Midbrain (tissue), 1 donor: Measurements from ENCODE around the gene AGBL4.

Experiments
- DNase-seq: peaks from one replicate; lab custom pipeline; 2025; lab: John Stamatoyannopoulos, UW

Gene AGBL4

GRCh38 chr1:48889615-48890014 lies 1134.1 kb downstream of the AGBL4 start:
- DNase-seq, result no peak

- no peak for DNase-seq
Measured at GRCh38 chr1:48889082-48889481, 1134.7 kb downstream of the AGBL4 start.

DNA sequence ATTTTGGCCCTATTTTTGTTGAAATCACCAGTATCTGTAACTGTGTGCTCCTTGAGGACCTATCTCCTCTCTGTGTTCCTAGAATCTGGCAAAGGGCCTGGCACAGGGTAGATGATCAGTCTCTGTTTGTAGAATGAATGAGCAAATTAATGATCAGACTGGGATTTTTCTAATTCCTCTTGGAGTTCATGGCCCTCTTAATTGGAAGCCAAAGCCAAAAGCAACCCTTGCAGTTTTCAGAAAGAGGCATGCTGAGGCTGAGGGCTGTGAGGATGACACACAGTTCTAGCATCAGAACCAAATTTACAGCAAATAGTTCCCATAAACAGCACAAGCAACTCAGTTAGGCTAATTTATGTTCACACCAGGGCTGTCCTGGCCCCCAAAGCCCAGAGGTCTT lies 1136.0 kb downstream of the AGBL4 start:
- no peak for DNase-seq

- DNase-seq, result no peak
Measured at GRCh38 chr1:48882020-48882419, 1141.7 kb downstream of the AGBL4 start.

DNA sequence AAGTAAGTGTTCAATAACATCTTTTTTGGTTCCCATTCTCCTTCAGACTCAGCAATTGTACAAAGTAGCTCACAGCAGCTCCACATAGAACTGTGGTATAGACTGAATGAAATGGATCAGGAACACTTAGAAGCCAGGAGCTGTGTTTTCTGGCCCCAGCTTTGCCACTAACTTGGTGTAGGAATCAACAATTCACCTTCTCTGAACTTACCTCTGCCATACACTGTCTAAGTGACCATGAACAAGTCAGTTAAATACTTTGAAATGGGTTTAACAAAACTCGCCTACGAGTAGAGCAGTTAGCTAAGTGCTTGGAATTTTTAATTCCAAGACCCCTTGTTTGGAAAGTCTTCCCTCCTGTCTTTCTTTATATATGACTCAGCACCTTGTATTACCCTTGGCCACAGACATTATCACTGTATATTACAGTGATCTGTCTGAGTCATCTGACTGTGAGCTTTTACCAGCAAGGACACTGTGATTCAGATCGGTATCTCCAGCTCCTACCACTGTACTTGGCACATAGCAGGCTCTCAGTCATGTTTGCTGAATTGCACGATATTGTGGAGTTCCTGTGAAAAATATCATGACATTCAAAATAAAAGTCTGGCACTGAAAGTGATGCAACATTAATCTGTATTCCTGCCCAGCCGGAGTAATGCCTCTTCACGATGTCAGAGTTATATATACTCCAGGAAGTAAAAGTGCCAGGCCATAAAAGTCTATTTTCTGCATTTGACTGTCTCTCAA lies 1145.4 kb downstream of the AGBL4 start:
- no peak for DNase-seq

DNA sequence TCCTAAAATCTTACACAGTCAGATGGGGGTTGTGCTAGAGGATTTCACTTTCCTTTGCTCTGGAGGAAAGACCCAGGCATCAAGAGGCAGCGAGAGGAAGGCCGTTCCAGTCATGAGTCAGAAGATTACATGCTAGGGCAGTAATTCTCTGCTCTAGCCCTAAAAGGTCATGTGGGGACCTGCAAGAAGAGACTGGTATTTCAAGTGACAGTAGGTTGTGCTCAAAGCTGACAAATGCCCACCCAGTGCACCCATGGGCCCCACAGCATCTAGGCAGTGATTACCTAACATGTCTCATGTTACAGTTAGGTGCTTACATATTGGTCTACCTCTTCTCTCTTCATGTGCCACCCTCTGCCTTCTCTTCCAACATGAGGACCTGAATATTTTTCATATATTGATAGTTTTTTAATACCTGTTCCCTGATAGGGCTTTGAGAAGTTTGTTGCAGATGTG lies 1147.4 kb downstream of the AGBL4 start:
- no peak for DNase-seq

DNA sequence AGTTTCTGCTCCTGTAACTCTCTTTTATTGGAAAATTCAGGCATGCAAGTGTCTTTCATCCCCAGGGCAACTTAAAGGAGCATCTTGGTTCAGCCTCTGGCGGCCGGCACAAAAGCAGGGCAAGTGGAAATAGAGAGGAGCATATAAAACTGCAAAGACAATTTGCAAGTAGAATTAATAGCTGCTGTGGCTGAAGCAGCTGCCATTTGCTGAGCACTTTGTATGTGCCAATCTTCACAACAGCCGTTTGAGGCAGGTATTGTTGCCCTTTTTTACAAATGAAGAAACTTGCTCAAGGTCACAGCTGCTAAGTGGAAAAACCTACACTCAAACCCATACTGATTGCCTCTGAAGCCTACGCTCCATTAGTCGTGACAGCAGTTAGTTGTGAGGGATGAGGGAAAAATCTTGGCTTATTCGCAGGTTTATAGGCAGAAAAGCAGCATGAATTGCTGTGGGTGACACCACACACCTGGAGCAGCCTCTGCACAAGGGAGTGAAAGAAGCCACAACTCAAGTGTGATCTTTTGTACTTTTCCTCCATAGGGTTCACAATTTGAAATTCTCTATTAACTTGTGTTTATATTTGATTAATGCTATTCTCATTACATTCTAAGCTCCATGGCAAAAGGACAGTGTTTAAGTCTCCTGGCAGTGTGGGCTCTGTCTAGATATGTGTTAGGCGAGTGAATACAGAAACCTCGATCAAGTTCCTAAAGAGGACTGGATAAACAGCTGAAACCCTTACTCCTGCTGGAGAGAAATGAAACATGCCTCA lies 1148.0 kb downstream of the AGBL4 start:
- no peak for DNase-seq

GRCh38 chr1:48873944-48874343 lies 1149.8 kb downstream of the AGBL4 start:
- no peak for DNase-seq

- no peak for DNase-seq
Measured at GRCh38 chr1:48870596-48870995, 1153.2 kb downstream of the AGBL4 start.

DNA sequence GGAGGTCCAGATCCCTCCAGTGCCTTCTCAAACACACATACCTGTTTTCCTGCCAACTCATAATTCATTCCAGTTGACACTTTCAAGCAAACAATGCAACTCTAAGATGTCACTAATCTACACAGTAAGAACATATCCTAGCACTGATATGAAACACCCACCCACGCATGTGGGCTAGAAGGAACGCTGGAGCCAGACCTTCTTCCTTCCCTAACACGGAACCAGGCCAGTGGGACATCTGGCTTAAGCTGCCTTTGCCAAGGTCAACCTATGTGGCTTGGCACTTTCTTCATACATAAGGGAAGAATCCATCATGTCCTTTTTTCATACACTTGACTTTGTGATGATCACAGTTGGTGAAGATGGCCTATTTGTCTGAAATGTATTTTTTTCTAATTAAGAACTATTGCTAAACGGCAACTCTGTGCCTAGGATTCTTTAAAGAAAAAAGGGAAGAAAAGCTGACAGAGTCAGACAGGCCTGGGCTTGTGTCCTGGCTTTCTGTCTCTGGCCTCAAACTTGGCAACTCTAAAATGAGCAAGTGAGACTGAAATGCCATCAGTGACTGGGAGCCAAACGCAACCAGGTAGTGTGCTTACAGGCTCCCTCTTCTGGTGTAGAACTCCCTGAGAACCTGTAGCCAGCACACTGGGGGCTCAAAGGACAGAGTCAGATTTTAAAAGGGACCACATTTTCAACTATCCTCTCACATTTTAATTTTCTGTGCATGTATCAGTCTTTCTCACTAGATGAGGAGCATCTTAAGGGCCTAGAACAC lies 1154.4 kb downstream of the AGBL4 start:
- no peak for DNase-seq

DNA sequence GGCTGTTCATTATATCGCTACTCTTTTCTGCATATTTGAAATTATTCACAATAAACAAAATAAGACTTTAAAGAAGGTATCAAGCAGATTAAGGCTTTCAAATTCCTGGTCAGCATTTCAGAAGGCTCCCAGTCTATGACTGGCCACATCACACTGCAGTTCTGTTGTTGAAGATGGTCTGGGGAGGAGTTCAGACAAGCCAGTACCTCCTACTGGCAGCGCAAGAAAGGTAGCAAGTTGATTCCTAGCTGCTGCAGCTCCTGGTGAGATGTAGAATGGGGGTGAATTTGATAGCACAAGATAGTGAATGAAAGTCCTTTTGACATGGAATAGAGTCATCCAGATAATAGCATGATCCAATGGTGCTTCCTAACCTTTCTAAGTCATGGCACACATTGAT lies 1158.8 kb downstream of the AGBL4 start:
- no peak for DNase-seq

- DNase-seq, result no peak
Measured at GRCh38 chr1:48859456-48859855, 1164.3 kb downstream of the AGBL4 start.

DNA sequence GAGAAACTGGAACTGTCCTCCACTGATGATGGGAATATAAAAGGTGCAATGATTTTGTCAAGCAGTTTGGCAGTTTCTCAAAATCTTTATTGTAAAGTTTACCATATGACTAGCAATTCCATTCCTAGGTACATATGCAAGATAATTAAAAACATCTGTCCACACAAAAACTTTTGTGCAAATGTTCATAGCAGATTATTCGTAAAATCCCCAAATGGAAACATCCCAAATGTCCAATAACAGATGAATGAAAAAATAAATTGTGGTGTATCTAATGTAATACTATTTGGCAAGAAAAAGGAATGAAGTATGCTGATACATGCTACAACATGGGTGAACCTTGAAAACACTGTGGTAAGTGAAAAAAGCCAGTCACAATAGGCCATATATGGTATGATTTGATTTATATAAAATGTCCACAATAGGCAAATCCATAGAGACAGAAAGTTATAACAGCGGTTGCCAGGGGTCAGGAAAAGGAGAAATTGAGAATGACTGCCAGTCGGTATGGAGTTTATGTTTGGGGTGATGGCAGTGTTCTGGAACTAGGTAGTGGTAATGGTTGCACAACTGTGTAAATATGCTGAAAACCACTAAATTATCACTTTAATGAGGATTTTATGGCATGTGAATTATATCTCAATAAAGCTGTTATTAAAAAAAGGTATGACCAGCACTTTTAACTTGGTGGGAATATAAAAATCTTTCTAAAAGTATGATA lies 1165.4 kb downstream of the AGBL4 start:
- no peak for DNase-seq

GRCh38 chr1:48853006-48853405 lies 1170.7 kb downstream of the AGBL4 start:
- no peak for DNase-seq

DNA sequence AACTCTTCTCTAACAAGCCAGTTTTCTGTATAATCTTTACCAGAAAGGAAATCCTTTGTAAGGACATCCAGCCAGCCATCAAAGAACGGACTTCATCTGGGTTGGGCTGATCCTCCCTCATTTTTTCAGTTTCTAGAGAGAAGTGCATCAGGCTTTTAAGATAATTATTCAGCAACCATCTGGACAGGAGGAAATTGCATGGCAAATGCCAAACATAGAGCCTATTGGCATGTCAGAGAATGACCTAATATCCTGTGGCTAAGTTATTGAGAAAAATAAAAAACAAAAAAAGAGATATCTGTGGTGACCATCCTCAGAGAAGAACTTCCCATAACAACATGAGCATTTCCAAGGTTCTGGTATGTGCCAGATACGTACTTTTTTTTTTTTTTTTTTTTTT lies 1172.1 kb downstream of the AGBL4 start:
- no peak for DNase-seq

DNA sequence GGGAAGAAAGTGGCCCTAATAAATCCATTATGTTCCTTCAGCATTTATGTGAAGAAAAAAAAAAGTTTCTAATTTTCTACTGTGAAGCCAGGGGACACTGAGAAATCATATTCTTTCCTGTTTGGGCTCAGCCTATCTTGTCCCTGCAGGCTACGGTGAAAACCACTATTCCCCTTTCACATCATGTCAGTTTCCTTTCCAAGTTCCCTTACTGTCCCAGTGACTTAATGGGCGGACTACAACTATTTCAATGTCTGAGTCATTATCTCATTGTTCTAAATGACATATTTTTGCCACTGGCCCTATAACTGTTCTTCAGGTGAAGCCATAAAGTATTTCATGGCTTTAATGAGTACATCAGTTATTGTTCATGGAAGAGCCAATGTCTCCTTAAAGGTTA lies 1175.7 kb downstream of the AGBL4 start:
- no peak for DNase-seq

GRCh38 chr1:48846441-48846840 lies 1177.3 kb downstream of the AGBL4 start:
- no peak for DNase-seq

DNA sequence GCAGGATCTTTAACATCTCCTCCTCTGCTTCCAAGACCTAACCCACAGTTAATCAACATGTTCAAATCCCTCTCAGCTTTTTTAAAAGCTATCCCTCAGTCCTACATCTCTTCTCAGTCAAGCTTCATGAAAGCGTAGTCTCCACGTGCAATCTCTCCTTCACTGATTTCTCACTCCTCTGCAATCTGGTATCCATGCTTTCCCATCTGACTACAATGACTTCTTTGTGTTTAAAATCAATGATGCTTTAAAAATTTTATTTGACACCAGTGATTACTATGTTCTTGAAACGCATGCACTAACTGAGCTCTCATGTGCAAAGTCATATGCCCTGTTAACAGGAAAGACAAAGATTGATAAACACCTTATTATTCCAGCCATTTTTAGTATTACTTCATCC lies 1179.6 kb downstream of the AGBL4 start:
- no peak for DNase-seq

DNA sequence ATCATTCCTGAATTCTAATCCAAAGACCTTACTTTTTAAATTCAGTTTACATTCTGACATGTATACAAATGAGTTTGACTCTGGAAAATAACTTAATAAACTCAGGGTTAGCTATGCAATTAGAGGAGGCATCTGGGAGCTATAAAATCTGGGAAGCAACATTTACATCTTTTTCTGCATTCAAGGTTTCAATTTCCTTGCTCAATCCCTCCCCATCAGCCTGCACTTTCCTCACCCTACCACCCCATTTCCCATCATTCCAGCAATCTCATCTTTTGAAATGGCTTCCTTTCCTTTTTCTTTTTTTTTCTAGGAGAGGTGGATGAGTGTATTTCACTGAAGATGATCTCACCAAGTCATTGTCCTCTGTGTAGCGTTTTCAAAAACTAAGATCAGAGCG lies 1181.8 kb downstream of the AGBL4 start:
- DNase-seq, result no peak

GRCh38 chr1:48841461-48841860 lies 1182.3 kb downstream of the AGBL4 start:
- no peak for DNase-seq

GRCh38 chr1:48831120-48831978 lies 1192.4 kb downstream of the AGBL4 start:
- DNase-seq, result no peak
